Activated CD8-positive, alpha-beta memory T cell treated with anti-CD3 and anti-CD28 coated beads, Interleukin-2, amount 50 U/mL, for 24 hours (primary cell): Measurements from ENCODE around the gene FIGNL2.
"Not testable (repeated sequence)": the region's sequence is repeated elsewhere in the genome, so short reads cannot be mapped to it uniquely, and the experiment has no call there.

ENCODE experiments used
- DNase-seq: peaks from one replicate; pipeline ENCODE4 v3.0.0-alpha.2; 2020; ENCODE audit errors: extremely low read depth

The FIGNL2 gene, protein sequence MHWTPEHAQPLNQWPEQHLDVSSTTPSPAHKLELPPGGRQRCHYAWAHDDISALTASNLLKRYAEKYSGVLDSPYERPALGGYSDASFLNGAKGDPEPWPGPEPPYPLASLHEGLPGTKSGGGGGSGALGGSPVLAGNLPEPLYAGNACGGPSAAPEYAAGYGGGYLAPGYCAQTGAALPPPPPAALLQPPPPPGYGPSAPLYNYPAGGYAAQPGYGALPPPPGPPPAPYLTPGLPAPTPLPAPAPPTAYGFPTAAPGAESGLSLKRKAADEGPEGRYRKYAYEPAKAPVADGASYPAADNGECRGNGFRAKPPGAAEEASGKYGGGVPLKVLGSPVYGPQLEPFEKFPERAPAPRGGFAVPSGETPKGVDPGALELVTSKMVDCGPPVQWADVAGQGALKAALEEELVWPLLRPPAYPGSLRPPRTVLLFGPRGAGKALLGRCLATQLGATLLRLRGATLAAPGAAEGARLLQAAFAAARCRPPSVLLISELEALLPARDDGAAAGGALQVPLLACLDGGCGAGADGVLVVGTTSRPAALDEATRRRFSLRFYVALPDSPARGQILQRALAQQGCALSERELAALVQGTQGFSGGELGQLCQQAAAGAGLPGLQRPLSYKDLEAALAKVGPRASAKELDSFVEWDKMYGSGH

GRCh38 chr12:51848326-51848727 lies at the start of gene FIGNL2:
Gene FIGNL2, minus strand, starts transcription at chr12:51848718. Its CDS starts 26,305 bp downstream, at chr12:51822413.
- no peak for DNase-seq

DNA sequence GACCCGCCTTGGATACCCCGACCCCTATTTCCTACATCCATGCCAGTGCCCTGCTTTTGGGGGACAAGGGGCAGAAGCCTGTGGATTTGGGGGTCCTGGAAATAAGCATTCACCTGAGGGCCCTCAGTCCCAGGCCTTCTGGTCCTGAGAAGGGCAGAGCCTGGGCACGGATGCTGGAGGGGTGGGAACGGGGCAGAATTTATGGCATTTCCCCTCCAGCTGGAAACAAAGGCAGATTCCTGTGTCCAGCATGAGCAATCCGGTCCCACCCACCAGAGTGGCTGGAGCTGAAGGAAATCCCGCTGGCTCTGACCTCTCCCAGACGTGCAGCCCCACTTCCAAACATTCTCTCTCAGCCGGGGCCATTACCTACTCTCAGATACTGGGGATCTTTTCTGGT lies 48.7 kb upstream of the FIGNL2 start:
- DNase-seq: no peak

DNA sequence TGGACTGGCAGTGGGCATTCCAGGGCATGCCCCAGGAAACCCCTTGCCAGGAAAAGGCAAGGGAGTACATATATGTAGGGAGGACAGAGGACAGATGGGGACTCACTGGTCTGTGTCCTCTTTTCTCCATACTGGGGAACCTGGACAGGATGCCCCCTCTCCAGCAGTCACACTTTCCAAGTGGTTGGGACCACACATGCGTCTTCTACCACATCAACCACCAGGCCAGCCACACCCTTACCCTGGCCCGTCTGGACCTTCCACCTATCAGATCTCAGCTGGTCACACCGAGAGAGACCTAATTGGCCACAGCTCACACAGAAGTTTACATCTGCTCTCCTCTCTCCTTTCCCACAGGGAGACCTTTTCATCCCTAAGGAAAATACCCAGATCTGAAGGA lies 47.7 kb upstream of the FIGNL2 start:
- DNase-seq: no peak

- no peak for DNase-seq
These were observed 47.0 kb upstream of the FIGNL2 start for GRCh38 chr12:51895378-51896135.

DNA sequence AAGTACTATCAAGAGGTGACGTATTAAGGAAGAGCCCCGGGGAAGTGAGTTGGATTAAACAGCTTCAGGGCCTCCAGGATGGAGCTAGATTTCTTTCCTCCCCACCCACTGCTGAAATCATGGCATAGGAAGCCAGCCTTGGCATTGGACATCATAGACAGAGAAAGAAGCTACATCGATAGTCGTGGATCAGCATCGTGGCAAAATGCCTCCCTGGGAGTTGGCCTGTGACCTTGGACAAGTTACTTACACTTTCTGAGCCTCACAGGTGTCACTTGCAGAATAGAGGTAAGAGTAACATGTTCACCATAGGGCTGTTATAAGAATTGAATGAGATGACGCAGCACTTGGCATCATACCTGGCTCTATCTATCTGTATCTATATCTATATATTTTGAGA lies 45.3 kb upstream of the FIGNL2 start:
- DNase-seq: no peak

DNA sequence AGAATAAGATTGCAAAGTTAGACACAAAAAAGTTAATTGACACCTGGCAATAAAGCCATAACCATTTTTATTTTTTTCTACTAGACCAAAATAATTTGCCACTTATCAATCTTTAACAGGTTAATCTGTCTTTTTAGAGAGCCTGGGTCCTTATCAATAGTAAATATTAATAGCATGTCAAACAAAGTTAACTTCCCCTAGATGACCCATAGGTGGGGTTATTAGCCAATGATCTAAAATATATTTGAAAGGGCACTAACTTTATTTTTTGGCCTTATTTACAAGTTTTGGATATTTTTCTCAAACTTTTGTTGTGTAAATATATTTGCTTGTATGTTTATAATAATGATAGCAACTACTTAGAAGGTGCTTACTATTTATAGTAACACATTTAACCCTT lies 43.3 kb upstream of the FIGNL2 start:
- no peak for DNase-seq

GRCh38 chr12:51890511-51891171 lies 42.1 kb upstream of the FIGNL2 start:
- DNase-seq: no peak

- no peak for DNase-seq
These were observed 41.6 kb upstream of the FIGNL2 start for GRCh38 chr12:51890133-51890464.

DNA sequence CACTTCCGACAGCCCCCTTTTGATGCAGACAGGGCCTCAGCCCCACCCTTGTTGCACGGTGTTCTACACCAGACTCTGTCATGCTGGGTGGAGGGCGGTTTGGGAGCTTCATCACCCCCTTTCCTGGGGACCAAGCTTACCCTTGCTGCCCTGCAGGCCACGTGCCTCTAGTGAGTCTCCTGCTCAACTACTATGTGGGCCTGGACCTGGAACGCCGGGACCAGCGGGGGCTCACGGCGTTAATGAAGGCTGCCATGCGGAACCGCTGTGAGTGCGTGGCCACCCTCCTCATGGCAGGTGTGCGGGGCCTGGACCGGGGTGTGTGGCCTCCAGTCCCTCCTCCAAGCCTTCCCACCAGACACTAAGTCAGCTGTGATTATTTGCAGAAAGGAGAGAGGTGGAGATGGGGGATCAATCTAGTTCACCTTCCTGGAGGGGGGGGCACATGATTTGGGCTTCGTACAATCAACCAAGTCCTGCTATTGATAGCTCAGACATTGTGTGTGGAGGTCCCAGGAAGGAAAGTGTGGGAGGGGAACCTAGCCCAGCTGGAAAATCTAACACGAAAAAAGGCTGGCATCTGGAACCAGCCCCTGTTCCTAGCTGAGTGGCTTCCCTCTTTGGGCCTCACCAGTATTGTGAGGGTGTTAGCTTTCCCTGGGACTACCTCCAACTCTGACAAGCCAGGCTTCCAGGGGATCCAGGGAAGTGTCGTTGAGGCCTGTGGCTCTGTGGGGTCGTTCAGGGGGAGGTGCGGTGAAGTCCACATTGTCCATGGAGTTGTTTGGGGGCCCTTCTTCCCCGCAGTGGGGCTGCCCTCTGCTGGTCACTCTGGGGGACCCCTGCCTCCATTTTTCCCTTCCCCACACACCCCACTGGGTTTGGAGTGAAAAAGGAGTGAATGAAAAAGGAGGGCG lies 41.0 kb upstream of the FIGNL2 start:
- DNase-seq: no peak

GRCh38 chr12:51888316-51889215 lies 40.0 kb upstream of the FIGNL2 start:
- no peak for DNase-seq

DNA sequence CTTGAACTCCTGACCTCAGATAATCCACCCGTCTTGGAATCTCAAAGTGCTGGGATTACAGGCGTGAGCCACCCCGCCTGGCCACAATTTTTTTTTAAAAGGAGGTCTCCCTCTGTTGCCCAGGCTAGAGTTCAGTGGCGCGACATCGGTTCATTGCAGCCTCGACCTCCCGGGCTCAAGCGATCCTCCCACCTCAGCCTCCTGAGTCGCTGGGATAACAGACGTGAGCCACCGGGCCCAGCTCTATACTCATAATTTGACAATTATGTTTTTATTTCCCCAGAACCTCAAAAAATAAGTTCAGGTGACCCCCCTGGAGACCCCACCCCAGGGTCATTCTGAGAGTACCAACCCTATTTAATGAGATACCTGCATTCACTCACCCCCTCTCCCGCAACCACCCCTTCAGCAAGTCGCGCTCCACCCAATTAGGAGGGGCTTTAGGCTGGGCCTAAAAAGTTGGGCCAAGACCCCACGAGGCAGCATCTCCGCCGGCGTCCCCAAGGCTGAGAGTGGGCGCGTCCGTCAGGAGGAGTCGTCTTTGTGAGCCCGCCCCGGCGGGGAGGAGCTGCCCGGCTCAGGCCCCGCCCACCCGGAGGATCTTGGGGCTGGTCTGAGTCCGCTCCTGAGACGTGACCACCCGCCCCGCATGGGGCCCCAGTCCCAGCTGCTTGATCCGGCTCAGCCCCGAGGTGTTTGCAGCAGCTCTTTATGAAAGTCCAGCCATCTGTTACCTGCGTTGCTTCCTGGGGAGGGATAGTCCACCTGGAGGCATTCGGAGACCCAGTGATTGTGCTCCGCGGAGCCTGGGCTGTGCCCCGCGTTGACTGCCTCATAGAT lies 39.2 kb upstream of the FIGNL2 start, which contains the start of gene ANKRD33:
Gene ANKRD33, plus strand, starts transcription at position 628 of the 840 bp plus-strand sequence. Its CDS starts 84 bp downstream, at position 712.
- DNase-seq: no peak

GRCh38 chr12:51886021-51886710 lies 37.6 kb upstream of the FIGNL2 start:
- peak; percentile 18 for DNase-seq

GRCh38 chr12:51885294-51886020 lies 36.9 kb upstream of the FIGNL2 start:
- DNase-seq: not testable (repeated sequence)

DNA sequence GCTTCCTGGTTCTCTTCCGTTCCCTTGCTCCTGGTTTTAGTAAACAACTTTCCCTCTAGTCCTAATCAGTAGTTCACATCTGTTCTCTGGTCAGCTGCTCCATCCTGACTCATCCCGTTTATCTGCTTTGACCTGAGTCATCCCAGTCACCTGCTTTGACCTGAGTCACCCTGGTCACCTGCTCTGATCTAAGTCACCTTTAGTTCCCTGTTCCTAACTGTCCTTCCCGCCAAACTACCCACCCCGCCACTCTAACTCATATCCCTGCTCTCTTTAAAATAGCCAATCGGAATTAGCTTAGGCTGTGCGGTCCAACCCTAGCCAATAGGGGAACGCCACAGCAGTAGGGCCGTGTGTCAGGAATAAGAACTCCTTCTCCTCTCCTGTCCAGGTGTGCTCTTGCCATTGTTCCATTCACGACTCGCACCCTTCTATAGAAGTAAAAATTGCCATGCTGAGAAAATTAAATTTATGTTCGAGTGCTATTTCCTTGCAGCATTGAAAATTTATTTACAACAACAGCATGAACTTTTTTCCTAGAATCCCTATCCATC lies 36.2 kb upstream of the FIGNL2 start:
- DNase-seq: no peak

GRCh38 chr12:51883998-51884675 lies 35.6 kb upstream of the FIGNL2 start:
- DNase-seq: no peak

DNA sequence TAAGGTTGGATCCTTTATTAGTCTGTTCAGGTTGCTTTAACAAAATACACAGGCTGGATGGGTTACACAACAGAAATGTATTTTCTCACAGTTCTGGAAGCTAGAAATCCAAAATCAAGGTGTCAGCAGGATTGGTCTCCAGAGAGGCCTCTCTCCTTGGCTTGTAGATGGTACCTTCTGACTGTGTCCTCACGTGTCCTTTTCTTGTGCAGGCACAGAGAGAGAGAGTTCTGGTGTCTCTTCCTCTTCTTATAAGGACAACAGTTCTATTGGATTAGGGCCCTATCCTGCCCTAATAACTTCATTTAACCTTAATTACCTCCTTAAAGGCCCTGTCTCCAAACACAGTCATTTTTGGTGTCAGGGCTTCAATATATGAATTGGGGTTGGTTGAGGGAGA lies 34.8 kb upstream of the FIGNL2 start:
- DNase-seq: no peak

DNA sequence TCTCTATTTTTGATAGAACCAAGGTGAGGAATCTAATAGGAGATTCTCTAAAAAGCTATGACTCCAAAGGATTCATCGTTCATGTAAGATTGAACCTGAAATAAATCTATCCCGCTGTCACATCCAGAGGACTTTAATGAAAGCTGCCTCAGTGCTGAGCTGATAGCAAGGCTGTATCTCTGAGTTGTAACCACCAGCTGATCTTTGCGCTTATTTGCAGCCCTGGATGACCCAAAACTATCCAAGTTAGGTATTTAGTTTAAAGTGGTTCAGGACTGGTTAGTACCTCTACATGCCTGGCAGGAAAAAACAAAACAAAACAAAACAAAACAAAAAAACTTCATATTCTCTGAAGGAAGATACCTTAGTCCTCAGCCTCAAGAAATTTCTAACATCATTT lies 30.6 kb upstream of the FIGNL2 start:
- no peak for DNase-seq
